Measurements from ENCODE around the gene DNAH11.

Gene DNAH11

GRCh38 chr7:21550076-21550475, 7.2 kb downstream of the DNAH11 start:
- no peak for DNase-seq

DNA sequence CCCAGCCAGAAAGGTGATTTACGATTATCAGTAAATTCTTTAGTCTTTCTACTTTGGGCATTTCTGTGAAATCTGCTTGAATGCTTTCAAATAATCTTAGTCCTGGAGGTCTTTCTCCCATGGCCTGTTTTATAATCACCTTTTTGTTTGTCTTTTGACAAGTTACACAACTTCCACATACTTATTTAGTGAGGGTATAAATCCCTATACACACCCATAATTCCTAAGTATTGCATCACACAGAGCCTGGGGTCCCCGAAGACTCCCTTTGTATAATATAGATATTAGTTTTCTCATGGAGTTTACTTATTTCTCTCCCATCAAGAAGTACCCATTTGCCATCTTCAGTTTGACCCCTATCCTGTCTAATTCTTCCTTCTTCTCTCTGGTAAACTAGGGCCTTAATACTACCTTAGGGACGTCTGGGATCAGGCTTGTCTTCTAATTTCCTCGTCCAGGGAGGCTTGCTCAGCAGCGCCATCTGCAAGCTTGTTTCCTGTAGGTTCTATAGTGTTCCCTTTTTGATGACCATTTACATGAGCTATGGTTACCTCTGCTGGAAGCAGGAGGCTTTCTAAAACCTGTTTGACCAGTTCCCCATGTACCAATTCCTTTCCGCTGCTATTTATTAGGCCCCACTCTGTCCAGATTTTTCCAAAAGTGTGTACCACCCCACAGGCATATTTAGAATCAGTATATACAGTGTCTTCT, 8.1 kb downstream of the DNAH11 start:
- no peak for DNase-seq

DNA sequence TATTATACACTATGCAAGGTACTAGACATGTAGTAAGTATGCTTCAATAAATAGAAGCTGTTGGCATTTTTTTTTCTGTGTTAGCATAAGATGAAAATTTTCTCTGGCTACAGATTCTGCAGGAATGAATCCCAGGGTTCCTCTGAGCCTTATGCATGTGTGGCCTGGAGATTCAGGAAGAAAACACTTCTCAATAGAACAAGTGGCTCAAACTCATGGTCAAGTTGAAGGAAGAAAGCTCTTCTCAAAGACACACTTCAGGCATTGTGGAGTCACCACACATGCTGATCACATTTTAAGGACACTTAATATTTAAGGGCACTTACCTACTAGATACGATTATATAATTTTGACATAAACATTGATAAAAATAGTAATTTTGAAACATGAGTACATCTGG, 19.5 kb downstream of the DNAH11 start:
- no peak for DNase-seq

DNA sequence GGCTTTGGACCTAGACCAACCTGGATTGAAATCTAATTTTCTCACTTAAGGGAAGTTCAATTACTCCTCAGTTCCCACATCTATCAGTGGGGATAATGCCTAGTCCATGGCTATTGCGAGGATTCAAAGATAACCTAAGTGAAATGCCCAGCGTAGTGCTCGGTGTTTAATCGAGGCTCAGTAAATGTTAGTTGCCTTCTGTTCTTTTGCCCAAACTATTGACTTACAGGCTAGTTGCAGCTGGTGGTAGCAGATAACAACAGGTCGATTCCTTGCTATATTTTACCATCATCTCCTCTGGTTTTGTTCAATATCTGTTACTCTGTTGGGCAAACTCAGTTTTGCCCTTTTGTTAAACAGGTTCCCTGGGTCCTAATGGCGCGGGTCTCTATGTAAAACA, 22.8 kb downstream of the DNAH11 start:
- no peak for DNase-seq

DNA sequence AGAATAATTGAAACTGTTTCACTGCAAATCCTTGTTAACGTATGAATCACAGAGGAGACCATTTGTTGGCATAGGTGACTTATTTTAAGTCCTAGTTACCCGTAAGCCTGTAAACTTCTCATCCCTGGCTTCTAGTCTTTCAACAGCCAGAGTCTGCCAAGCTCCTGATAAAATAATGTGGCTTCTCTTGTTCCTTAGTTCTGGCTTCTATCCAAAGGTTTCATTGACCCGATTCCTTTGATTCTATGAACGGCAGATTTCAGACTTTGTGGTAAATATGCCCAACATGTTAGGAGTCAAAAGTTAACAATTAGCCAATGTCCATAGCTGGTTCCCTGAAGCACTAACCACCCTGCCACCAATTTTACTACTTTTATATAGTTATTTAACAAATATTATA, 23.3 kb downstream of the DNAH11 start:
- no peak for DNase-seq

DNA sequence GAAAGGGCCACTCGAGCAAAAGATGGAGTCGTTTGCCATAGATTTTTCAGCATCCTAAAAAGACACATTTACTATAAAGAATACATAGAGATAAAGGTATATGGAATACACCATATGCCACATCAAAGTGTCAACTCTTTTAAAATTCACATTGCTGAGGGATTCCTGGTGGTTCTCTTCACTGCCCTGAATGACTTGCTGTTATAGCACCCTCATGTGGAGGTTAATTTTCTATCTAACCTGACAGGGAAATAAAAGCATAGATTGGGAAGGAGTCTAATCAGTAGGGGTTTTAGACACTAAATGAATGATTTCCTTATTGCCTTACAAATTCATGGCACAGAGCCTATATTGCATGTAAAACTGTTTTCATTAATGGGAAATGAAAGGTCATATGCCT, 25.9 kb downstream of the DNAH11 start:
- no peak for DNase-seq

GRCh38 chr7:21572331-21573313, 29.8 kb downstream of the DNAH11 start:
- no peak for DNase-seq

GRCh38 chr7:21579341-21580072, 36.7 kb downstream of the DNAH11 start:
- DNase-seq, result no peak

DNA sequence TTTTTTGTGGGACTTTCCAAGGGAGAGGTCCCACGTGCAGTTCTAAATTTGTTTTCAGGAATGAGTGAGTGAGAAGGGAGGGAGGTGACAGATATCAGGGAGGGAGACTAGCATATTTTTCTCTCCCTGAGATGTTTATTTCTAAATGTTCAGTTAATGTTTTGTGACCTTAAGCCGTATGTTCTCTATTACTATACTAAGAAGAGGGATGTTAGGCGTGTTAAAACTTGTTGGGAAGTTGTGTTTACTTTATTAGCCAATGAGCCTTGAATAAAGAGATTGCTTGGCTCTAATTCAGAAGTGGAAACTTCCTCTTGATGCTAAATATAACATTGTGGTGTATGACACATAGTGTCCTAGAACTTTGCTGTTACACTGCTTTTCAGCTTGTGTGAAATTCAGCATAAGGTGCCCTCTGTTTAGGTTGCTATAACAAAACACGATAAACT, 37.3 kb downstream of the DNAH11 start:
- DNase-seq, result no peak

DNA sequence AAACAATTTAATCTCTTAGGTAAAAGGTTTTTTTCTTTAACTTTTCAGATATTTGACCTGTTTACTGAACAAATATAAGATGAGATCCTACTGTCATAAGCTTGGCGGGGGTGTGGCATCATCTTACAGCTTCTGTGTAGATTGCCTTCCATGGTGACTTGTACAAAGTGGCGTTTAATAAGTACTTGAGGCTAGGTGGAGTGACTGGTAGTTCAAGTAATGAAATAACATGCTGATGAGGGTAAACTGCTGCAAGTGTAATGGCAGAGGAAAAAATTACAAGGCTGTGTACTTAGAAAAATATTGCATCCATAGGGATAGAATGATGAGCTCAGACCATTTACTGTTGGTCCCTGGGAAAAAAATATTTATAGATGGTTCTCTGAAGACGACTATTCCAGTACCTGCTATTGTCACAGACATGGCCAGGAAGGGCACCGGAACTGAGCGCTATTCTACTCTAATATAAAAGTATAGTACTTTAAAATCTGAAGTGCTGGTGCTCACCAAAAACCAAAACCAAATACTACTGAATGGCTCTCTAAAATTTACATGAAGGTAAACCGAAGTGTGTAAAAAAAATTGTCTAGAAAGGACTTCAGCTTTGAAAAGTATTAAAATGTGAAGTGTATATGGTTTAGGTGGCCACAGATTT, 42.4 kb downstream of the DNAH11 start:
- no peak for DNase-seq

DNA sequence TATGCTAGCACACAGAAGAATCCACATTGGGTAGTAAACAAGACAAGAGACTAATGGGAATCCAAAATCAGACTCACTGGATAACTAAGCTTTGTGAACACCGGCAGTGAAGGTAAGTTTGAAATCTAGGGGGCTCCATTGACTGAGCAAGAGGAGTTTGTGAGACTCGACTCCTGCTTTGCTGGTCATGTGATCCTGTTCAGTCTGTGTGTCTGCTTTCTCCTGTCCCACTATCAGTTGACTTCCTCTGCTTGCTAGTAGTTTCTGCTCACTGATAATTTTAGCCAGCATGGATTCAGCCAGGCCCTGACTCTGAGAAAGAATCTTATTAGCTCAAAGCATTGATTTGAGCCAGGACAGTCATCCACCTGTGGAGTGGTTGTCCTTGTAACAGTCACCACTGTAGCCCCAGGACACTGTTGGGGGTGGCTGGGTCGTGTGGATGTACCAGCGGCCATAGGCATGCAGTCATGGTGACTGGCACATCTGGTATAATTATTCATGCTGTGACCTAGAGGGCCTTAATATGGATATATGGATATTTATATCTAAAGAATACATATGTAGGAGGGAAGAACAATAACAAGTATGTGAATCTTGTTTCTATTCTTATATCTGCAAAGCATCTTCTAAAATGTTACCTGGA, 44.4 kb downstream of the DNAH11 start:
- DNase-seq, result no peak

DNA sequence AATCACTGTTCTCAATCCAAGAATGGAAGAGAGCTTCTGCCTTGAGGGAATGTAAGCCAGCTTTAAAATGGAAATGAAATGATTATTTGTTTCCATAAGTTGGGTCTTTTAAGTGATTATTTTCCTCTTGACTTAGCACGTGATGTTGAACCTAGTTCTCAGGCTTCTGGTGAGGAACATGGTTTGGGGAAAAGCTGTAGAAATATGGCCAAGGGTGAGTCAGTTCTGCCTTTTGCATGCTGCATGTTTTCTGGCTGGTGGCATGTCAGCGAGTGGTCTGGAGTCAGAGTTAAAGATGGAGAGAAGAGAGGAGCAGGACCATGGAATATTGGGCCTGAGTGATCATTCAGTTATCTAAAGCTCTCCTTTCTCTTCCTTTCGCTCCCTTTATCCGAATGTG, 54.0 kb downstream of the DNAH11 start:
- DNase-seq, result no peak

- DNase-seq, result no peak
Observed at GRCh38 chr7:21603462-21603861, 60.6 kb downstream of the DNAH11 start.

DNA sequence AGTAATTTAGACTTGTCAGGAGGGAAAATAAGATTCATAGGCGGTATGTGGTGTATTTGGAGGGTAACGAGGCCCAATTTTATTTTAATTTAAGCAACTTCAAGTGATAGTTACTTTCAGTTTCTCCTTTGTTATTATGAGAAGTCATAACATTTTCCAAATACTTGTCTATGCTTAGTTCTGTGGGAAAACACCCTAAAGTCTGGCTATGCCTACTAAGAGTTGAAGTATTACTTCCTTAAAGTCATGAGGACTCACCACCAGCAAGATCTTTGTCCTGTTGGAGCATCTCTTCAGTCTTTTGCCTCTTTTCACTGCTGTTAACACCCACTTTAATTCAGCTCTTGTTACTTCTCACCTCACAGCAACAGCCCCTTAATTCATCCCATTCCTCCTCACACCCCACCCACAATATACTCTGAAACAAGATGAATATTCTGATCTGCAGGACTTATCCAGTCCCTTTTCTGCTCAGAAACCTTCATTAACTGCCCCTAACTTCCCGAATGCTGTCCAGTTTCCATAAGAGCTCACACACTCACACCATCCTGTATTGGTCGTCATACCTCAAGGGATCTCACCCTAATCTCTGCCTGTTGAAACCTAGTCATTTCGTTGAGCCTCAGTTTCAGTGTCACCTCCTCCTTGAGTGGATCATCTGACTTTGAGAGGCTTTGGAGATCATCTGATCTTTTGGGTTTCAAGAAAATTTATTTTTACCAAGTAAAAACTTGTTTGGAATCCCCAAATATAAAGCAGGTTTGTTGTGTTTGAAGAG, 61.3 kb downstream of the DNAH11 start:
- DNase-seq, result no peak

DNA sequence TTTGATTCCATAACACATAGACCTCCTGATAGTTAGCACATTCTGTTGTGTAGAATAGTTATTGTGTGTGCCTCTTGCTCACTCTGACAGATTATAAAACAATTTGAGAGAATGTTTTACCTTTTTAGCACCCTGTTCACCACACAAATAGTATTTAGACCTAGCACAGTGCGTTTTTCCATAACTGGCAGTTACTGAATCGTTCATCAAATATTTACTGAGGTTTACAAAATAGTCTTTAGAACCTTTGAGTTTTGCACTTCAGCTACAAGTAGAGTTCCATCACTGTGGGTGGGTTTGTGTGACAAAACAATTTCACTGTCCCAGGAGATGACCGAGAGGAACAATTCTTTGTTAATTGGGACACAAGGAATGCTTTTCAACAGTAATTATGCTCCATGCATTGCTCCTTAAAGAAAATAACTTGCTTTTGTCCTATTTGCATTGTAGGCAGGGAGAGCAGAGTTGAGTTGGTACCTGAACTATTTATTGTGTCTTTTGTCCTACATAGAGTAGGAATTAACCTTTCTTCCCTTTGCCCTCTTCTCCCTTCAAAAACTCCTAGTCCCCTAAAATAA, 62.3 kb downstream of the DNAH11 start:
- DNase-seq, result no peak

DNA sequence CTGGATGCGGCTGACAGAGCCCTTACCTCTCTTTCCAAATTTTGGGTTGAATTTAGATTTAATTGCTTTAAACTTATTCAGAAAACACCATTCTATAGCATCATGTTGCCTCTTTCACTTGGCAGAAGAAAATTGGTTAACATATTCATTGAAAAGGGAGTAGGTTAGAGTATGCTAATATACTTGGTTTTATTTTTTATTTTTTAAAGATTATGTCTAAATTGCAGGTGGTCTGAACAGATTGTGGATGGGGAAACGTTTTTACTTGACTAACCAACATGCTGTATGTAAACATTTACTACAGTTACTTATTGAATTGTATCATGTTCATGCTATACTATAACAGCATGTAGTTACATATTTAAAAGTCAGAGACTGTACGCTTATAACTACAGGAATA, 65.6 kb downstream of the DNAH11 start:
- no peak for DNase-seq

DNA sequence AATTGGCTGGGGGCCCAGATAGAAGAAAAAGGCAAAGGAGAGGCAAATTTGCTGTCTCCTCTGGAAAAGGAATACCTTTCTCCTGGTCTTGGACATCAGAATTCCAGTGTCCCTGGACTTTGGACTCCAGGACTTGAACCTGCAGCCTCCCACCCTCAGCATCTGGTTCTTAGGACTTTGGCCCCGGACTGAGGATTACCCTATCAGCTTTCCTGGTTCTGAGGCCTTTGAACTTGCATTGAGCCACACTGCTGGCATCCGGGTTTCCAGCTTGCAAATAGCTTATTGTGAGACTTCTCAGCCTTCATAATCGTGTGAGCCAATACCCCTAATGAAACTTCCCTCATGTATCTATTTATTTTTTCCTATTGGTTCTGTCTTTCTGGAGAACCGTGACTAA, 68.3 kb downstream of the DNAH11 start:
- no peak for DNase-seq

DNA sequence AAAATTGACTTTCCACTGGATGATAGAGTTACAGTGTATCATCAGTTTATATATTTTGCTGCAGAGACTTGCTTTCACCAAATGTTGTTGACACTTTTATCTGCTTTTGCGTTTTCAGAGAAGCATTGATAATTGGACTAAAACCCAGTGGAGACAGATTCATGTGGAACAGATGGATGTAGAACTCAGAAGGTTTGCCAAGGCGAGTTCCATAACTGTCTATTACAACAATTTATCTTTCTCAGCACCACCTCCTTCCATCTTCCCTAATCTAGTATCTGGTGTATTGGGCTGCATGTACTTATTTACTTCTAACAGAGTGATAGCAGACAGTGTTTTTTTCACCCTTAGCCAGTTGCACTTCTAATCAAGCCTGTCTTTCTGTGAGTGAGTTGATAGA, 73.3 kb downstream of the DNAH11 start:
- DNase-seq, result no peak

GRCh38 chr7:21616796-21617436, 74.1 kb downstream of the DNAH11 start:
- DNase-seq, result no peak

- no peak for DNase-seq
Observed at GRCh38 chr7:21617513-21617912, 74.7 kb downstream of the DNAH11 start.

Data from KG1 (cell line).